Stimulated activated CD4-positive, alpha-beta T cell treated with anti-CD3 and anti-CD28 coated beads, TNF-alpha, amount 100 ng/mL, for 48 hours (primary cell): ENCODE measurements around the gene TGM6.
A peak's percentile ranks its signal among the peaks of the same experiment; 100 is the strongest.

ENCODE experiments used
- DNase-seq, 3 donors: peaks; one replicate each; pipeline ENCODE4 v3.0.0-alpha.2; 2020; ENCODE audit warnings: low read depth in 3 of 3

The TGM6 gene

DNA sequence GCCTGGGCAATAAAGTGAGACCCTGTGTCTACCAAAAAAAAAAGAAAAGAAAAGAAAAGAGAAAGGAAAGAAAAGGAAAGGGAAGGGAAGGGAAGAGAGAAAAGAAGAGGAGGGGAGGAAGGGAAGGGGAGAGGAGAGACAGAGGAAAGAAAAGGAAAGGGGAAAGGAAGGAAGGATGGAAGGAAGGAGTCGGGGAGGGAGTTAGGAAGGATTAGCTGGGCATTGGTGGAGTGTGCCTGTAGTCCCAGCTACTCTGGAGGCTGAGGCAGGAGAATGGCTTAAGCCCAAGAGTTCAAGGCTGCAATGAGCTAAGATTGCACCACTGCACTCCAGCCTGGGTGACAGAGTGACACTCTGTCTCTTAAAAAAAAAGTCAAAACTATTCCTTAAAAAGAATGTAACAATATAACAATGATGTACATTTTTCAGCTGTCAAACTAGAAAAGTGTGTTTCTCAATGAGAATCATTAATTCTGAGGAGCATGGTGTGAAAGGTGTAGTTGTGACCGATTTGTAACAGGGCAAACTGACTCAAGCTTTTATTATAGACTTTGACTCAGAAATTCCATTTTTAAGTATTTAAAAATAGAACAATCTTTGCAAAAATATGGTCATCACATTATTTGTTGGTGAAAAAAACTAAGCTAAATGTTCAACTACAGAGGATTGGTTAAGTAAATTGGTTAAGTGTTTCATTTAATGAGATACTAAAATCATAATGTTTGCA, 75.2 kb downstream of the TGM6 start:
- no peak for DNase-seq

GRCh38 chr20:2458919-2459499, 78.3 kb downstream of the TGM6 start:
- no peak for DNase-seq

- no peak for DNase-seq
Observed at GRCh38 chr20:2459981-2460751, 79.5 kb downstream of the TGM6 start.

- DNase-seq: no peak
Observed at GRCh38 chr20:2460752-2461424, 80.2 kb downstream of the TGM6 start.

GRCh38 chr20:2462484-2462883, 81.8 kb downstream of the TGM6 start:
- DNase-seq: no peak

DNA sequence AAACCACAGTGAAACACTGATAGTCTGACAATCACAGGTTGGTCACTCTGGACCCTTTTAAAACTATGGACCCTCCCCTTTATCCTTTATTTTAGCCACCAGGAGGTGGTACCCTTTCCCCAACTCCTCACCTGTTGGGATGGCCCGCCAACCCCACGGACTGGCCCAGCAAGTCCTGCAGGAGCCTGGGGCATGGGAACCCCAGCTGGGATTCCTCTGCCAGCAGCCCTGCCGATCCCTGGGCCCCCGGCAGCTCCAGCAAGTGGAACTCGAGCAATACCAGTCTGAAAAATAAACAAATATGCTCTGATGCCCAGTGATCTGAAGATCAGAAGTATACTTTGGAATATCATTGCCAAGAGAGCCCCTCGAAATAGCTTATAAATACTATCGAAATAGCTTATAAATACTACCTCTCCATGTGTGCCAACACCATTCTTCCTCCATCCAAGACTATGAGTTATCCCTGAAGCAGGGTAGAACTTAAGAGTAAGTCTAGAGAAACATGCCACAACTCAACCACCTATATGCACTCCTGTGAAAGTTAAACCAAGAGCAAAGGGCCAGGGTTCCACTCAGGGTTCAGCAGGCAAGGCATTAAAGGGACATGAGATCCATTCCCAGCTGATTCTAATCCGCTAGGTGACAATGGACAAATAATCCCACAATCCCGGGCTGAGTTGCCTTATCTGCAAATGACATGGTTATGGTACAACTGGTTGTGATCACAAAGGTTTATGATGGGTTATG, 83.1 kb downstream of the TGM6 start:
- DNase-seq: no peak

DNA sequence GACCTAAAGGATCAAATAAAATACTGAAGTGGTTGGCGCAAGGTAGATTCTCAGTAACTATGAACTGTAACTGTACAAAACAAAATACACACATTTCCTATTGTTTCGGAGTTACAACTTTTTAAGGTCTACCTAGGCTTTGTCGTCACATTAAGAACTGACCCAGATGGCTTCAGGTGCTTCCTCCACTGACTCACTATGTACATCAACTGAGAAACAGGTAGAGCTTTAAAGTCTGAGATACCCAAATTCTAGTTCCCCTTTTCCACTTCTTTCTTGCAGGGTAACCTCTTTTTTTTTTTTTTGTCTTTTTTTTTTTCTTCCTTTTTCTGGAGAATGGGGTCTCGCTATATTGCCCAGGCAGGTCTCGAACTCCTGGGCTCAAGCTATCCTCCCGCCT, 84.4 kb downstream of the TGM6 start:
- no peak for DNase-seq

DNA sequence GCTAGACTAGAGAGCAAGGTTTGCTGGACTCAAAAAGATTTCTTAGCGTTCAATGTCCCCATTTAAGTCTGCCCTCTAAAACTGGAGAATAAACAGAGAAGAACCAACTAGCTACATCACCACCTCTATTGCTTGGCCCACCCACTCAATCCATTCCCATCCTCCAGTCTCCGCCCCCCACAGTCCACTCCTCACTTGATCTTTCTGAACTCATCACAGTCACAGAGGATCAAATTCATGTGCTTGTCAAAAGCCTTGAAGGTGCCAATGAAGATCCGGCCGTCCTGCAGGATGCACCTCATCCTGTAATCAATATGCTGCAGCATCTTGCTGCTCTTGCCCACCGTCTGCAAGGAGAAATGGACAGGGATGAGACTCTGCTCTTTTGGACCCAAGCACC, 86.7 kb downstream of the TGM6 start:
- no peak for DNase-seq

- no peak for DNase-seq
Observed at GRCh38 chr20:2468581-2469407, 88.1 kb downstream of the TGM6 start.

GRCh38 chr20:2469991-2470422, 89.3 kb downstream of the TGM6 start:
- DNase-seq: peak; percentile 20 to 48 (median 47)

- peak; percentile 93 to 96 (median 93) for DNase-seq
Observed at GRCh38 chr20:2470423-2471193, 89.9 kb downstream of the TGM6 start, which contains the start of gene SNRPB. SNRPB (minus strand) TSS chr20:2470789; CDS start chr20:2470690, 99 bp downstream.

DNA sequence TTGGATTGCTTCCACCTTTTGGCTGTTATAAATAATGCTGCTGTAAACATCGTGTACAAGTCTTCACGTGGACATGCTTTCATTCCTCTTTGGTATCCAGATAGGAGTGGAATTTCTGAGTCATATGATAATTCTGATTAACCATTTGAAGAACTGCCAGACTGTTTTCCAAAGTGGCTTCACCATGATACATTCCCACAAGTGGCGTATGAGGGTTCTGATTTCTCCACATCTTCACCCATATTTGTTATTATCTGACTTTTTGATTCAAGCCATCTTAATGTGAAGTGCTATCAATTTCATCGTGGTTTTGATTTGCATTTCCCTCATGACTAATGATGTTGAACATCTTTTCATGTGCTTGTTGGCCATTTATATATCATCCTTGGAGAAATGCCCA, 92.8 kb downstream of the TGM6 start:
- DNase-seq: no peak

- DNase-seq: no peak
Observed at GRCh38 chr20:2475850-2476741, 95.4 kb downstream of the TGM6 start.

DNA sequence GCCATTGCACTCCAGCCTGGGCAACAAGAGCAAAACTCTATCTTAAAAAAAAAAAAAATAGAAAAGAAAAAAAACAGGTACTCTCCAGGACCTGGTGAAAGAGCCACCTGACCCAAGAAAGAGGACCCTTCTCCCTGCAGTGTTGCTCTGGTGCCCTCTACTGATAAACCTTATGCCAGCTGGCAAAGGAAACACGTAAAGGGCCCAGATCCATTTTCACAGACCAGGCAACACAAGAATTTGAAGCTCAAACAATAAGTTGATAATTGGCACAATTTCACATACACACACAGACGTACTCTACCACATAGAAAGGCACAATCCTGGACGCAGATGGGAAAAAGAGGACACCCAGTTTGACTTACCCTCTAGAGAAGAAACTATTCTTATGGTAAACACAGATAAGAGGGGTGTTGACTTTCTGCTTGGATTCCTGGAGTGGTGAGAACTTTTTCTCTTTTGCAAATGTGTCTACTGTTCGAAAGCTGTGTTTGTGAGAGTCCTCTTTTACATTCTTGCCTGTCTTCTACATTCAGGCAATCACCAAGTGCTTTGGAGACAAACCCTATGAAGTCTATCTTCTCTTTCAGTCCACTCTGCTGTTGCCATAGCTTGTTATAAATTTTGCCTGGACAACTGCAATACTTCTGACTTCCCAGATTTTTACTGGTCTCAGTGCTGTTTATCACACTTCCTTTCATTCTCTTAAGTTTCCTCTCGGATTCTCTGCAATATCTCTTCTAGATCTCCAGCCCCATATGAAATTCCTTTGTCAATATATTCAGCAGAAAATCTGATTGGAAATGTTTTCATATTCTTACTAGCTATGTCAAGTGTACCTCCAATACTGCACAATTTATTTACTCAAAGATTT, 96.3 kb downstream of the TGM6 start:
- no peak for DNase-seq

DNA sequence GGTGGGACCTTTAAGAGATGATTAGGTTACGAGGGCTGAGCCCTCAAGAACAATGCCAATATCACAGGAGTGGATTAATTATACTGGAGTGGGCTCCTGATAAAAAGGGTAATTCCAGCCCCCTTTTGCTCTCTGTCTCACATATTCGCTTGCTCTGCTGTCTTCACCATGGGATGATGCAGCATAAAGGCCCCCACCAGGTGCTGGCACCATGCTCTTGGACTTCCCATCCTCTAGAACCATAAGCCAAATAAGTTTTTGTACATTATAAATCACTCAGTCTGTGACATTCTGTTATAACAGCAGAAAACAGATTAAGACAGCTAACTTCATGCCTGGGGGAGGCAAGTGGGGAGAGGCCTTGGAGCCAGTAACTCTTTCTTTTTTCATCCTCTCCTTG, 99.7 kb downstream of the TGM6 start:
- no peak for DNase-seq
